NCI-H2171 (cell line): ENCODE results near the gene NFIA.

Experiments
- DNase-seq: peaks from one replicate; lab custom pipeline; 2025; lab: John Stamatoyannopoulos, UW

NFIA gene

DNA sequence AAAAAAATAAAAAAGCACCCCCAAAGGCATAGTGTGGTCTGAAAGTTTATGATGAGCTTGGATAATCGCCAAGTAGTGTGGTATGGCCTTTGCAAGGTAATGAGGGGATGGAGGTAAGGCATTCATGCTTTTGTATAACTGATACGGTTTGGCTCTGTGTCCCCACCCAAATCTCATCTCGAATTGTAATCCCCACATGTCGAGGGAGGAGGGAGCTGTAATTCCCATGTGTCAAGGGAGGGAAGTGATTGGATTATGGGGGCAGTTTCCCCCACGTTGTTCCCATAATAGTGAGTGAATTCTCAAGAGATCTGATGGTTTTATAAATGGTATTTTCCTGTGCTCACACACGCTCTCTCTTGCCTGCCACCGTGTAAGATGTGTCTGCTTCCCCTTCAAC, 215.5 kb downstream of the NFIA start:
- DNase-seq: no peak

- no peak for DNase-seq
Measured at GRCh38 chr1:61299463-61299862, 217.1 kb downstream of the NFIA start.

DNA sequence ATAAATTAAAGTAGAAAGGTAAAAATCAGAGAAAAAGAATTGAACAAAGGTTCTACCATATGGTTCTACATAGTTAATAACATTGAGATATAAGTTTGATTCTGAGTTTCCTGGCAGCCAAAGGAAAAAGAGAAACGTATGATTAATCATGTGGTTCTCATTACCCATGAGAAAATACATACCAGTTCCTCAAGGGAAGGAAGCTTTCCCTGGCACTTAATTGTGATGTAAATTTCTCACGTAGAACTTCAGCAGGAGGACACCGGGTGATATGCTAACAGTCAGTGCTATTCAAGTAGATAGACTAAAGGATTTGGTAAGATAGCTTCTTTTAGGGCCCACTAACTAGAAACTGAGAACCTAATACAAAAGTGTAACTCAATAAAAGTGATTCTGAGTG, 218.5 kb downstream of the NFIA start:
- no peak for DNase-seq

DNA sequence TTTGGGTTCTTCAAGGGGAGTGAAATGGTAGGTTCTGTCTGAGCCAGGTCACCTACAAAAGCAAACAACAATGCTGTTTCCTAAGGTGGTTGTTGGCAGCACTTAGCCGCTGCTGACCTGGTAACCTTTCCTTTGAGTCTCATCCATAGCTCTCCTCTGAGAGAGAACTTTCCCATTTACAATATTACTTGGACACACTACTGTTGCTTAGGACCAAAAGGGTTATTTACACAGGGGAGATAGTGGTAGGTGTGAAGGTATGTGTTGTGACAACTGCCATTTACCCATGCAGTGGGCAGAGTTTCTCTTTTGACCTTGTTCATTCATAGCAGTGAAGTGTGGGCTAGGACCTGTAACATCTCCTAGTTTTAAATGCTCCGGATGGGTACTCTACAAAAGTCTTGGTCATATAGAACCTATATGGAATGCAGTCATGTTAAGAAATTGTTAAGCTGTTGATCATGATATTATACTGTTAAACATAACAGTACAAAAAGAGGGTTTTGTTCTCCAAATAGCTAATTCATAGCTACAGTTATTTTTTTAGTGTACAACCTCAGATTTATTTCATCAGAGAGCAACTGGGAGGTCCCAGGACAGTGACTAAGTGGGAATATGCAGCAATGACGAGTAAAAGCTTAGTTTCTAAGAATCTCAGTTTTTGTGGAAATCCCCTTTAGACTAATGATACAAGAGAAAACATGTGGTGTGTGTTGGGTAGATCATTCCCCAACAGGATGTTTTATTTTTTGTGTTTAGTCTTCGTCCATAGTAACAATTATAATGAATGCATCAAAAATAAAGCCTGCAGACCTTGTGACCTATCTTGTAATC, 219.7 kb downstream of the NFIA start:
- DNase-seq: no peak

- no peak for DNase-seq
Measured at GRCh38 chr1:61307422-61308142, 225.2 kb downstream of the NFIA start.

GRCh38 chr1:61310057-61310456, 227.7 kb downstream of the NFIA start:
- DNase-seq: no peak

DNA sequence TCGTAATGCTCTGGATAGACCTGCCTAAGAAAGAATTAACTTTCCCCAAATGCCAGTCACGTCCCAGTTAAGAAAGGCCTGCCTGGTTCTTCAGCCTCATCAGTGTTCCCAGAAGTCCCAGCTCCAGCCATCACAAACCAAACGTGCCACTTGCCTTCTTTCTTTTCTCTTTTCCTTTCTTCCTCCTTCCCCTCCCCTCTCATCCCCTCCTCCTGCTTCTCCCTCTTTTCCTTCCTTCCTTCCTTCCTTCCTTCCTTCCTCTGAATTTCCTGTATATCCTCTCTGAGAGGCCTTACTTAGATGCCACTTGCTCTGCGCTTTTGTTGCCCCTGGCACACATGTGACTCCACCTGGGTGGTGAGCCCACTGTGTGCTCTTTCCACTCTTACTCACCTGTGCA, 228.2 kb downstream of the NFIA start:
- DNase-seq: no peak

GRCh38 chr1:61313906-61314422, 231.6 kb downstream of the NFIA start:
- no peak for DNase-seq

DNA sequence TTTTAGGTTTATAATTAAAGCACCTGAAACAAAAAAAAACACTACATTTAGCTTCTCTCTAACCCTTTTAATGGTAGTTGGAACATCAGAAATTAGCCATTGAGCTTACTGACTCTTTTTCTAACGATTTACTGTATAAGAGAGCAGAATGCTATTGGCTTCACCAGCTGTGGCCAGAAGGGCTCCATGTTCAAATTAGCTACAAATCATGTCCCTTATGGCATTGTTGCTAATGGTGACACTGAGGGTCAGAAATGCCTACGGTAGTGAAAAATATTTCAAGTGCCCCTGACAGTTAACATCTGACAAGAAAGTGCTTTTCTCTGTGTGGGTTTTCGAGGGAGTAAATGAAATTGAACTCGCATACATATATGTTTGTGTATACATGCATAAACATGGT, 232.7 kb downstream of the NFIA start:
- DNase-seq: no peak

- no peak for DNase-seq
Measured at GRCh38 chr1:61316493-61316892, 234.1 kb downstream of the NFIA start.

- no peak for DNase-seq
Measured at GRCh38 chr1:61318319-61319125, 236.2 kb downstream of the NFIA start.

GRCh38 chr1:61320575-61320974, 238.2 kb downstream of the NFIA start:
- DNase-seq: no peak

- no peak for DNase-seq
Measured at GRCh38 chr1:61322008-61322744, 239.8 kb downstream of the NFIA start.

GRCh38 chr1:61322769-61323168, 240.4 kb downstream of the NFIA start:
- DNase-seq: no peak

DNA sequence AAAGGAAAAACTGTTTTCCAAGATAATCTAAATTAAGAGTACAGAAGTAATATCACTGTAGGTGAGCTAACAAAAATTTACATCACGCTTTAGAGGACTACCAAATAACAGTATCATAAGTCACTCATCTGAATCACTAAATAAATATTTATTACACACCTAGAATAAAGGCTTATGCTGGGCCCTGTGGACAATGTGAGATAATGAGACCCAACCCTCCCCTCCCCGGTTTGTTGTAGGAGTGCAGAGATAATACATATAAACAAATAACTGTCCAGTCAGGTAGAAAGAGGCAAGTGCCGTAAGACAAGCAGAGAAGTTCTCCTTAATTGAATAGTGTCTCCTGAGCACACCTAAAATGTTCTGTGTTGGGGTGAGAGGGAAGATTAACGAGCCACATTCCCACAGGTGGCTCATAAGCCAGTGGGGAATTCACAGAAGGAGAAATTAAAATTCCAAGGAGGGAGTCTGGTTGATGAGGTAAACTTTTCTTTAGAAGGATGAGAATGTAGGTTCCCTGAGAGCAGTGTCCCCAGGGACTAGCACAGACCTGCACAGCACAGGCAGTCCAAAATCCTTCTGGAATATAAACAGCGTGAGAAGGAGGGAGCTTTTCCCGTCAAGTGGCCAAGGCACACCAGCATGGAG, 241.4 kb downstream of the NFIA start:
- DNase-seq: no peak

DNA sequence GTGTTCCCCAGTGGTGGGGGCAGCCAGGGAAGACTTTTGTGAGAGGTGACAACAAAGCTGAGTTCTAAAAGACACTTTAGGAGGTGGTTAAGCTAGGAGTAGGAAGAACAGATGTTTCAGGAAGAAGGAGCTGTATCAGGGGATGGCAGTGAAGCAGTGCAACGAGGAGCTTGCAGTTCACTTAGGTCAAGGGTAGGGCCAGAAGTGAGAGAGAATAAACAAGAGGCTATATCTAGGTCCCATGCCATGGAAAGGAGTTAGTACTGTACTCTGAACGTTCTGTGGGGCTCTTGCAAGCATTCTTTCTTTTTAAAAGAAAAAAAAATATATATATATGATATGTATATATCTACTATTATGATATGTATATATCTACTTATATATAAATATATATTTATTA, 244.4 kb downstream of the NFIA start:
- no peak for DNase-seq

GRCh38 chr1:61327436-61327835, 245.1 kb downstream of the NFIA start:
- no peak for DNase-seq

DNA sequence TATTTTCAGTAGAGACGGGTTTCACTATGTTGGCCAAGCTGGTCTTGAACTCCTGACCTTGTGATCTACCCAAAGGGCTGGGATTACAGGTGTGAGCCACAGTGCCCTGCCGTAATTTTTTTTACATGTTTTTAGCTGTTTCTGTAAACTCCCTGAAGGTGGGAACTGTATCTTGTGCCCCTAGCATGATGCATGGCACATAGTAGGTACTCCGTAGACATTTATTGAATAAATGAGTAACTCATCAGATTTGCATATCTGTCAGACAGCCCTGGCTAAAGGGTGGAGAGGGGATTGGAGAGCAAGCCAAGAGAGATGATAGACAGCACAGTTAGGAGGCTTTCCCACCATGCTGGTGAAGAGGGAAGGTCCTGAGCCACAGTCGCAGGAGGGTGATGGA, 247.2 kb downstream of the NFIA start:
- DNase-seq: no peak

GRCh38 chr1:61330018-61330417, 247.7 kb downstream of the NFIA start:
- no peak for DNase-seq

DNA sequence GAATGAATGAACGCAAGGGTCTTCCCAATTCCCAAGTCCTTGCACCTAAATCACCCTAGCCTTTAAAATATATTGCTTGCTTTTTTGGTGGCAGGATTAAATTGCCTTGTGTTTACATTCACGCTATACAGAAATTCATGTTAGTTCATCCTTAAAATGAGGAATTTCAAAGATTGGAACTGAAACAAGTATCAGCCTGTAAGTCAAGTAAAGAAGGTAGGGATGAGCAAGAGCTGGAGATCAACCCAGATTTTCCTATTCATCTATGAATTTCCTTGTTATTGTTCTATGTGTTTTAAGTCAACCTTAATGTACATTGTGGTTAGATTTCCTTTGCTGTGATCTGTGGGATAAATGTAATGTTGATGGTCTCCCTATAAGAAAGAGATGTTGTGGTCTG, 248.2 kb downstream of the NFIA start:
- DNase-seq: no peak

DNA sequence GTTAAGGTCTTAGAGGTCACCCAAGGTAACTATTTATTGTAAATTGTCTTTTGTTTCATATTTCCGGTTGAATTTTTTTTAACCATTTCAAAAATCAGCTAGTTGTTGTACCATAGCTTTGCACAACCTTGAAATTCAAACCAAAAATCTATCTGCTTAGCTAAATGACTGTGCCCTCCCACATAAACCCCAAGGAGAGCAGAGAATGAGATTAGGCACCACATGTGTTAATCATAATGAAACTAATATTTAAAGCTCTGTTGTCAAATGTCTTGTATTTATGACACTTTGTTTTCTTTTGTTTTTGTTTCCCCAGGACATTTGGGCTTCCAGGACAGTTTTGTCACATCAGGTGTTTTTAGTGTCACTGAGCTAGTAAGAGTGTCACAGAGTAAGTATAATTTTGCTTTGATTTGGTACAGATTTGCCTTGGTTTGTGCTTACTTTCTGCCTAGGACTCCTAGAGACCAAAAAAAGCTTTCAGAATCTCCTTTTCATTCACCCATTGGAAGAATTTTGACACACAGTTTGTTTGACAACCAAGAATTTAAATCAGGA, 249.9 kb downstream of the NFIA start:
- DNase-seq: no peak
